ENCODE measurements around the gene PSMC3.

Gene PSMC3

DNA sequence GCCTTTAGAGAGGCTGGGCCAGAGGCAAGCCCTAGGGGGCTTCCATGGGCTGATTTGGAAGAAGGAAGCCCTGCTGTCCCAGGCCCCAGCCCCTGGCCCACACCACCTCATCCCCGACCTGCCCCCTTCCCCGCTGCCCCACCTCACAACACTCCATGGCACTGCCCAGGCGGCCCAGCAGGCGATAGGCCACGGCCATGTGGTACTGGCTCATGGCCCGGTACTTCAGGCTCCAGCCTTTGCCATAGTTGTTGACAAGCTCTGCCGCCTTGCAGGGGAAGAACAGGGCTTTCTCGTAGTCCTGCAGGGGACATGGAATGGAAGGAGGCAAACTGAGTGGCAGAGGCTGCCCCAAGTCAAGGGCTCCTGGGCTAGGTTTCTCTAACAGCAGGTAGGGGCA lies 16.3 kb upstream of the PSMC3 start:
- DNase-seq = no peak

GRCh38 chr11:47441421-47441820 lies 15.2 kb upstream of the PSMC3 start:
- no peak for DNase-seq

DNA sequence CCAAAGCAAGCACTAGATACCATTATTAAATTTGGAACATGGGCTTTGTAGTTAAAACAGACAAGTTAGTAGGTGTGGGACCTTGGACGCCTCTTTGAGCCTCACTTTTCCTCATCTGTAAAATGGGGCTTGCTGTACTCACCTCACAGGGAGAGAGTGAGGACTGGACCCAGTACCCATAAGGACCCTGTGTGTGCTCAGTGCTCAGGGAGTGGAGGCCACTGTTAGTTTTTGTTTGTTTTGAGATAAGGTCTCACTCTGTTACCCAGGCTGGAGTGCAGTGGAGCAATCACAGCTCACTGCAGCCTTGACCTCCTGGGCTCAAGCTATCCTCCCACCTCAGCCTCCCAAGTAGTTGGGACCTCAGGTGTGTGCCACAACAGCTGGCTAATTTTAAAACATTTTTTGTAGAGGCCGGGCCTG lies 13.8 kb upstream of the PSMC3 start:
- no peak for DNase-seq

- DNase-seq = no peak
Observed at GRCh38 chr11:47438721-47439120, 12.5 kb upstream of the PSMC3 start.

- DNase-seq = no peak
Observed at GRCh38 chr11:47437746-47438418, 11.6 kb upstream of the PSMC3 start.

GRCh38 chr11:47437218-47437745 lies 11.0 kb upstream of the PSMC3 start:
- no peak for DNase-seq

DNA sequence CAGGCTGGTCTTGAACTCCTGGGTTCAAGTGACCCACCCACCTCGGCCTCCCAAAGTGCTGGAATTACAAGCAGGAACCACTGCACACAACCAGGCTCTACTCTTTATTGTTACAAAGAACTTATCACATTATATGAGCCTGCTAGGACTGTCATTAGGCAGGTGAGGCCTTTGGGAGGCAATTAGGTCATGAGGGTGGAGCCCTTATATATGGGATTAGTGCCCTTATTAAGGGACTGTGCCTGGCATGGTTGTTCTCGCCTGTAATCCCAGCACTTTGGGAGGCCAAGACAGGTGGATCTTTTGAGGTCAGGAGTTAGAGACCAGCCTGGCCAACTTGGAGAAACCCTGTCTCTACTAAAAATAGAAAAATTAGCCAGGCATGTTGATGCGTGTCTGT lies 10.5 kb upstream of the PSMC3 start:
- DNase-seq = no peak

DNA sequence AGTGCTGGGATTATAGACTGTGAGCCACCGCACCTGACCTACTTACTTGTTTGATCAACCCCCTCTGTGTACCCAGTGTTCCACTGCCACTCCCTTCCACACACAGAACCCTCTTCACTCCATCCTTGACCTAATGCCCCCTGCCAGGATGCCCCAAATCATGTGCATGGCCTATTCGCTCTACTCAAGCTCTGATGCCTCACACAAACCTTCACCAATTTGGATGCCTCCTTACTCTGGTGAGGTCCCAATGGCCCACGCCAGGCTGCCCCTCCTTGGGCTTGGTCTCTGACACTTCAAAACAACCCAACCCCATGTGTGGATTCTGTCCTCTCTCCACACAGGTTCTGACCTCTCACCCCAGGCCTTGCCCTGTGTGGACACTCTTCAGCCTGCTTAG lies 9.4 kb upstream of the PSMC3 start:
- DNase-seq = no peak

DNA sequence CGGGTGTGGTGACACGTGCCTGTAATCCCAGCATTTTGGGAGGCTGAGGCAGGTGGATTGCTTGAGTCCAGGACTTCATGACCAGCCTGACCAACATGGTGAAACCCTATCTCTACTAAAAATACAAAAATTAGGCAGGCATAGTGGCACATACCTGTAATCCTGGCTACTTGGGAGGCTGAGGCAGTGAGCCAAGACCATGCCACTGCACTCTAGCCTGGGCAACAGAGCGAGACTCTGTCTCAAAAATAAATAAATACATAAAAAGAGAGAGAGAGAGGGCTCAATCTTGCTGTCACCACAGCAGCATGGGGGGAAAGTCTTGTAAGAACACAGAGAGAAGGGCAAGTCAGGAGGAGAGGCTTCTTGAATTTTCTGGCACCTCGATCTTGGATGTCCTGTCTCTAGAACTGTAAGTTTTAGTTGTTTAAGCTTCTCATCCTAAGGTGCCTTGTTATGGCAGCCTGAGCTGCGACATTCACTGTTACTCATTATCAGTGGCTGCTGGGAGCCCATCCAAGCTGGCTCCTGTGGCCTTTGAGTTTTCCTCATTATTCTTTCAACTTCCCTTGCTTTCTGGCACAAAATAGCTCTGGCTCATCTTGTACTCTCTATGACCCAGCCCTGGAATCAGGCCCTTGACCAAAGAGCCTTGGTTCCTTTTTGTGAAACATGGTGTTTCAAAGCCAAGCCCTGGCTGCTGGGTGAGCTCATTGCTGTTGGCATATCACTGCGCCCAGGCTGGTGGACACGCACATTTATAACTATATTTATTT lies 8.0 kb upstream of the PSMC3 start:
- DNase-seq = no peak

DNA sequence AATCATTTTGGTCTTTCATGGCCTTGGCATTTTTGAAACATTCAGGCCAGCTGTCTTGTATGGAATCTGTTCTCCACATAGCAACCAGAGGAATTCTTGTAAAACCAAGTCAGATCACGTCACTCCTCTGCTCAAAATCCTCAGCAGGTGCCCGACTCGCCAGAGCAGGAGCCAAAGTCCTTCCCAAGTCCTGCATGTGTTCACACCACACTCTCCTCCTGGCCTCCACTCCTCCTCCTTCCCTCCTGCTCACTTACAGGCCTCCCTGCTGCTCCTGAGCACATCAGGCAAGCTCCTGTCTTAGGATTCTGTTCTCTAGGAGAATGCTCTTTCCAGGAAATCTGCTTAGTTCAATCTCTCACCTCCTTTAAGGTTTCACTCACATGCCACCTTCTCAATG lies 6.9 kb upstream of the PSMC3 start:
- DNase-seq = no peak

- DNase-seq = no peak
Observed at GRCh38 chr11:47431356-47432083, 5.3 kb upstream of the PSMC3 start.

GRCh38 chr11:47430524-47430923 lies 4.3 kb upstream of the PSMC3 start:
- DNase-seq = no peak

- DNase-seq = no peak
Observed at GRCh38 chr11:47425611-47426010, 628 bp downstream of the PSMC3 start.

DNA sequence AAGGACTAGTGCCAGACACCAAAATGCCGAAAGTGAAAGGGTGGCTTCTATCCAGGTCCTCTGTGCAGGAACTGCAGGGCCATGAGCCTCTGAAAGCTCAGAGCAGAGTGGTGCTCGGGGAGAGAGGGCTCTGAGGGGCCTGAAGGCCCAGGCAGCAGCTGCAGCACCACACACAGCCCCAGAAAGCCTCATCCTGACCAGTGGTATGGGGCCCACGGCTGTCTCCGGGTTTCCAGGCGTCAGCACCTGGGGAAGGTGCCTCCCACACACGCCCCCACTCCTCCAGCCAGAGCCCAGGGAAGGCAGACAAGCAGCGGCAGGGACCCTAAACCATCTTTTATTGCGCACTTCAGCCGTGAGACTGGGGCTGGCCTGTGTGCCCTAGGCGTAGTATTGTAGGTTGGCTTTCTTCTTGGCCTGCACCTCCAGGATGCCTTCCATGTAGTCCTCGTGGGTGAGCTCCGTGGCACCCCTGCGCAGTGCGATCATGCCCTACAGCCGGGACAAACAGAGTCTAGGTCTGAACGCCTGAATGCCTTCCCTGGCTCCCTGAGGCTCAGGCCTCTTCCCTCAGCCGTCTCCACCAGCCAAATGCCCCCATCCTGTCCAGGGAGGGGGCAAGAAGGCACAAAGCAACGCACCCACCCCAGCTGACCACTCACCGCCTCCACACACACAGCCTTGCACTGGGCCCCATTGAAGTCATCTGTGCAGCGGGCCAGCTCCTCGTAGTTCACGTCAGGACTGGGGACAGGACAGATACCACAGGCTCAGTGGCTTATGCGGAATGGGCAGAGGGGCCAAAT lies 7.6 kb downstream of the PSMC3 start:
- DNase-seq = no peak

DNA sequence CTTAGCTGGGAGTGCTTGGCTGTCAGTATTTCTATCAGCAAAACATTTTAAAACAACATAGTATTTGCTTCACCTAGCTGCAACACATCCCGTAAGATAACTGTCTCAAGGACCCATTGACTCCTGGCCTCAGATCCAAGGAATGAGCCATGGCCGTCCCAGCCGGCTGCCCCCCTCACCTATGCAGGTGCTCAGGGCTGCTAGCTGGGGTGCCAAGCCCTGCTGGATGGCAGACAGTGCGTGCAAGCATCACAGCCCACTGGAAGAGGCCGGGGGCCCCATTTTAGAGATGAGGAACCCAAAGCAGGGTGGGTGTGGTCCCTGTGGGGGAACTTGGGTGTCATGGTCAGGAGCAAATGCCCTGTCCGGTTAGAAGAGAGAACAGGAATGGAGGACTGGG lies 8.5 kb downstream of the PSMC3 start:
- no peak for DNase-seq

DNA sequence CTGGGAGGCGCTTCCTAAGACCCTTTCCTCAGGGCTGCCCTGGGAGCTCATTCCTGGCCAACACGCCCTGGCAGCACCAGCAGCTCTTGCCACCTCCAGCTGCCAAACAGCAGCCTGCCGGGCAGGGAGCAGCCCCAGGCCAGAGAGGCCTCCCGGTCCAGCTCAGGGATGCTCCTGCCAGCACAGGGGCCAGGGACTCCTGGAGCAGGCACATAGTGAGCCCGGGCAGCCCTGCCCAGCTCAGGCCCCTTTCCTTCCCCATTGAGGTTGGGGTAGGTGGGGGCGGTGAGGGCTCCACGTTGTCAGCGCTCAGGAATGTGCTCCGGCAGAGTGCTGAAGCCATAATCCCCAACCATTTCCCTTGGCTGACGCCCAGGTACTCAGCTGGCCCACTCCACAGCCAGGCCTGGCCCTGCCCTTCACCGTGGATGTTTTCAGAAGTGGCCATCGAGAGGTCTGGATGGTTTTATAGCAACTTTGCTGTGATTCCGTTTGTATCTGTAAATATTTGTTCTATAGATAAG lies 10.2 kb downstream of the PSMC3 start:
- DNase-seq = no peak

DNA sequence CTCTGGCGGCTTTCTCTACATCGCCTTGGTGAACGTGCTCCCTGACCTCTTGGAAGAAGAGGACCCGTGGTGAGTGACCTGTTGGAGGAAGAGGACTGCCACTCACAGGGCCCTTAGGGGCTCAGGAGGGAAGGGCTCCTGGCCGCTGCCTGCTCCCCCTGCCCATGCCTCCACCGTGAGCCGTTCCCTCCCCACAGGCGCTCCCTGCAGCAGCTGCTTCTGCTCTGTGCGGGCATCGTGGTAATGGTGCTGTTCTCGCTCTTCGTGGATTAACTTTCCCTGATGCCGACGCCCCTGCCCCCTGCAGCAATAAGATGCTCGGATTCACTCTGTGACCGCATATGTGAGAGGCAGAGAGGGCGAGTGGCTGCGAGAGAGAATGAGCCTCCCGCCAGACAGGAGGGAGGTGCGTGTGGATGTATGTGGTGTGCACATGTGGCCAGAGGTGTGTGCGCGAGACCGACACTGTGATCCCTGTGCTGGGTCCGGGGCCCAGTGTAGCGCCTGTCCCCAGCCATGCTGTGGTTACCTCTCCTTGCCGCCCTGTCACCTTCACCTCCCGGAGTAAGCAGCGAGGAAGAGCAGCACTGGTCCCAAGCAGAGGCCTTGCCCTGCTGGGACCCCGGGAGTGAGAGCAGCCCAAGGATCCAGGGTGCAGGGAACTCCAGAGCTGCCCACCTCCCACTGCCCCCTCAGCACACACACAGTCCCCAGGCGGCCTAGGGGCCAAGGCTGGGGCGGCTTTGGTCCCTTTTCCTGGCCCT lies 11.0 kb downstream of the PSMC3 start:
- no peak for DNase-seq

GRCh38 chr11:47414685-47415070 lies 11.6 kb downstream of the PSMC3 start:
- no peak for DNase-seq

- DNase-seq = no peak
Observed at GRCh38 chr11:47413908-47414684, 12.1 kb downstream of the PSMC3 start.

- DNase-seq = no peak
Observed at GRCh38 chr11:47413351-47413750, 12.9 kb downstream of the PSMC3 start.
